GM19240 (cell line): ENCODE measurements around the gene AIP.
A peak's percentile ranks its signal among the peaks of the same experiment; 100 is the strongest.
"Not testable (repeated sequence)": the region's sequence is repeated elsewhere in the genome, so short reads cannot be mapped to it uniquely, and the experiment has no call there.

Source experiments
- DNase-seq: peaks from one replicate; pipeline ENCODE4 v3.0.0; 2011; ENCODE audit warnings: low spot score; ENCODE audit not compliant: insufficient read length

Gene AIP

DNA sequence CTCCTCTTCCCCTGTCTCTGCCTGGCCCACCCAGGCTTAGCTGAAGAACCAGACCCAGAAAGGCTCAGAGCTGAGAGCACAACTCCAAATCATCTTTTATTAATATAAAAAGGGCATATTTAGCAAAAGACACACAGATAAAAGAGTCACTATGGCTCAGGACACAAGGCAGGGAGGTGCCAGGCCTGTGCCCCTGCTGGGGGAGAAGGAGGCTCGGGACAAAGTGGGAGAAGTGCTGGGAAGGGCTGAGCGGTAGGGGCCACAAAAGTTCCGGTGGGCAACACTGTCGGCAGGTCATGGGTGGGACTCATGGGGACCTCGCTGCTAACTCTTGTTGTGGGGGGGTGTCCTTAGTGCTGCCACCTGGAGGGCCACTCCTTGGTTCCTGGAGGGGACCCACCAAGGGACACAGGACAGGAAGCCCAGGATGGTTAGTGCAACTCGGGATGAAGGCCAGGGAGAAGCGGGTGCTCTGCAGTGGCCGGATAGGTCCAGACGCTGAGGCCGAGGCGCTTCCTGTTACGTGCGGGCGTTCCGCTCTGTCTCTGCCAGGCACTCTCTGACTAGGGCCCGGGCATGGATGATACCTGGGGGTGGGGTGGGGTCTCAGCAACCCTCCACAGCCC lies 23.7 kb downstream of the AIP start:
- no peak for DNase-seq

DNA sequence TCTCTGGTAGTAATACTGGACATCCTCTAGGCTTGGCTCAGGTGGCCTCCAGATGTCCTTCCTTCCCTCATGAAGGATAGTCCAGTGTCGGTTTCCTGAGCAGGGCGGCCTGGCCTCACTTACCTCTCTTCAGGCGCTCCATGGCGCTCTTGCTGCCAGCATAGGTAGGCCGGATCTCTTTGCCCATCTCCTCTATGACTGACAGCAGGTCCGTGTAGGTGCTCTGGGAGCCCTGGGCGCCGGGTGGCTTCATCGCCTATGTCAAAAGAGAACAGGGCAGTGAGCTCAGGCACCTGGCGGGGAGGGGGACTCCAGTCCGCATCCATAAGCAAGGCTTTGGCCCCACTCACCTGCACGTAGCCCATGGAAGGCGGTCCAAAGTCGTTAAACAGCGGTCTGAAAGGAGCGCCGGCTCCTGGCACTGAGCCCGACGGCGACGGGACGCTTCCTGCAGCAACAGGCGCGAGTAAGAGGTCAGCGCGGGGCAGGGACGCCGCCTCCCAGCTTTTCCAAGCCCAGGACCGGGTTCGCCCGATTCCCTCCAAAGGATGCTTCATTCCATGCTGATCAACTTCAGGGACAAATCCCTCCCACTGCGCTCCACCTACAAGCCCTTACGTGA lies 24.5 kb downstream of the AIP start:
- no peak for DNase-seq

DNA sequence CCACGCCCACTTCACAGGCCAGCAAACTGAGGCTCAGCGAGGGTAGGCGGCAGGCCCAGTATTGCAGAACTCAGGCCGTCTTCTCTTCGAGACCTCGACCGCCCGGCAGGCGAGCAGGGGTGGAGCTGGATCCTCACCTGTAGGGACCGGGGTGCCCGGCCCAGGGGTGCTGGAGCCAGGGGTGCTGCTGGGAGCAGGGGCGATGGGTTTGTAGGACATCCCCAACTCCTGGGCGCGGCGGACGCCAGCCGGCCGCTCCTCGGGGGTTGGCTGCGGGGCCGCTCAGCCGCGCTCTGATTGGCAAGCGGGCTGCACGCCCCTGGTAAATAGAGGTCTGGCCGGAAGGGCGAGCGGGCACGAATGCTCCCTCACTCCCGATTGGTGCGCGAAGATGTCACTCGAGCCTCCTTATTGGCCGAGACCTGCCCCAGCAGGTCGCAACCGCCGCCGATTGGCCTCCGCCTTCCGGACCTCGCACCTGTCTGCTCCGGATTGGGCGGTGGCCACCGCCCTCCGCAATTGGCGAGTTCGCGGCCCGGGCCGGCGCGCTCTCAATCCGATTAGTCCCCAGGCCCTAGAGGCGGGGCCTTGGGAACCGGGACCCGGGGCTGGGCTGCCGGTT lies 25.1 kb downstream of the AIP start, which contains the start of gene CDK2AP2:
CDK2AP2 (minus strand) TSS at position 299 of the 622 bp plus-strand sequence; CDS start at position 219, 80 bp downstream.
- peak; percentile 98 for DNase-seq

DNA sequence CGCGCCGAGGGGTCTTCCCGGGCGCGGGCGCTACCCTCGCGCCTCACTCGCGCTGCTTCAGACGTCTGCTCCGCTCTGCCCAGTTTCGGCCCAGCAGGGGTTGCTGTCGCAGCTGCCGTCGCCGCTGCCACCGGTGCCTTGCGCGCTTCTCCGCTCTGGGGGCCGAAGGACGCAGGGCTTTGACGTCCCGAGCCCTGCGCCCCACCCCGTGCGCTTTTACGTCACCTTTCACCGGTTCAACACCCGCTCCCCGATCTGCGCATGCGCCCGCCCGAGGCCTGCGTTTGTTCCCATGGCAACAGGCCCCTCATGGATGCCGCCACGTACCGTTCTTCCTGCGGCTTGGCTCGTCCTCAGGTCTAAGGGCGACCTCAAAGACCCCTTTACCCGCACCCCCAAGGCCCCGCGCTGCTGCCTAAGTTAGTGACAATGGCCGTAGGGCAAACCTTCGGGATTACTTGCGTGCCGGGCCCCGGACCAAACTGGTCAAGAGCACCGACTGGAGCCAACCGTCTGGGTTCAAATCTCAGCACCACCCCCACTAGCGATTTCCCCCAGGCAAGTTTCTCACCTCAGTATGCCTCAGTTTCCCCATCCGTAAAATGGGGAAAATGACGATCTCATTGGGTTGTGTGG lies 25.8 kb downstream of the AIP start:
- DNase-seq: peak; percentile 98

DNA sequence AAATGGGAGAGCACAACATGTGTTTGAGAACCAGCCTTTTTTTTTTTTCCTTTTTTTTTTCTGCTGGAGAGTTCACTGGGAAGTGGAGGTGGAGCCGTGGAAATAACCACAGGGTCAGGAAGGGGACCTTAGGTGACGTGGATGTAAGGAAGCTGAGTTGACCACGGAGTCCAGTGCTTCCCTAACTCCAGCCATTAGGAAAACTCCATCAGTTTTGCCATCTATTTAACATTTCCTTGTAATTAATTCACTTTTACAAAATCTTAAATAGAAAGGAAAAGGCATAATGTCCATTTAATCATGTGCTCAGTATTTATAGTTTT lies 27.2 kb downstream of the AIP start:
- no peak for DNase-seq

DNA sequence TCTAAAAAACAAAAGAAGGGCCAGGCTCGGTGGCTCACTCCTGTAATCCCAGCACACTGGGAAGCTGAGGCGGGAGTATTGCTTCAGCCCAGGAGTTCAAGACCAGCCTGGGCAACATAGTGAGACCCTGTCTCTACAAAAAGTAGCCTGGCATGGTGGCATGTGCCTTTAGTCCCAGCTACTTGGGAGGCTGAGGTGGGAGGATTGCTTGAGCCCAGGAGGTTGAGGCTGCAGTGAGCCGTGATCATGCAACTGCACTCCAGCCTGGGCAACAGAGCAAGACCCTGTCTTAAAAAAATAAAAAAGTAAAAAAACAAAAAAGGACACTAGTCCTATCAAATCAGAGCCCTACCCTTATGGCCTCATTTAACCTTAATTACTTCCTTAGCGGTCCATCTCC lies 28.7 kb downstream of the AIP start:
- not testable (repeated sequence) for DNase-seq

DNA sequence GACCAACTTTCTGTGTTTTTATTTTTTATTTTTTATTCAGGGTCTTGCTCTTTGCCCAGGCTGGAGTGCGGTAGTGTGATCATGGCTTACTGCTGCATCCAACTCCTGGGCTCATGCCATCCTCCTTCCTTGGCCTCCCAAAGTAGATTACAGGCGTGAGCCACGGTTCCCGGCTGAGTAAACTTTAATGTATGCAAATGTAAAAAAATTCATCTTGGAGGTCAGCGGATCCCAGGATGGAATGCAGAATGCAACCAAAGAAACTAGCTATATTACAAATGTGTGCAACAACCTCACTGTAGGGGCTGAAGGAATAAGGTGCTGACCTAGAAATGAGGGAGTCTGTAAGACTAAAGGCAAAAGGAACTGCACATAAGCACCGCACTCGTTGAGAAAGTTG lies 31.3 kb downstream of the AIP start:
- DNase-seq: no peak

DNA sequence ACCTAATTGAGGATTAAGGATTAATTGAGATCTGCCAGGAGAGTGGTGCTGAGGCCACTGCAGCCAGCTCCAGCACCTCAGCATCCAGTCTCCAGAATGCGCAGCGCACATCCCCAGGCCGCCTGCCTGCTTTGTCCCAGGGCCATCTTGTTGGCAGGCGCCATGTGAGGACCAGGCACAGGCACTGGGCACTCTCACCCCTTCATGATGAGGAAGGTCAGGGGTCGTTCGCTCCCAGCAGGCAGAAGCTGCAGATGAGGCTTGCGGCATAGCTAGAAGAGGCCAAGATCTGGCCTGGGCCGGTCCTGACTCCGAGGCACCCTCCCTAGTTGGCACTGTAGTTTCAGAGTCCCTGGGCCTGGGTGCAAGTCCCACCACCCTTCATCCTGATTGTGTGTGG lies 34.0 kb downstream of the AIP start:
- DNase-seq: no peak

DNA sequence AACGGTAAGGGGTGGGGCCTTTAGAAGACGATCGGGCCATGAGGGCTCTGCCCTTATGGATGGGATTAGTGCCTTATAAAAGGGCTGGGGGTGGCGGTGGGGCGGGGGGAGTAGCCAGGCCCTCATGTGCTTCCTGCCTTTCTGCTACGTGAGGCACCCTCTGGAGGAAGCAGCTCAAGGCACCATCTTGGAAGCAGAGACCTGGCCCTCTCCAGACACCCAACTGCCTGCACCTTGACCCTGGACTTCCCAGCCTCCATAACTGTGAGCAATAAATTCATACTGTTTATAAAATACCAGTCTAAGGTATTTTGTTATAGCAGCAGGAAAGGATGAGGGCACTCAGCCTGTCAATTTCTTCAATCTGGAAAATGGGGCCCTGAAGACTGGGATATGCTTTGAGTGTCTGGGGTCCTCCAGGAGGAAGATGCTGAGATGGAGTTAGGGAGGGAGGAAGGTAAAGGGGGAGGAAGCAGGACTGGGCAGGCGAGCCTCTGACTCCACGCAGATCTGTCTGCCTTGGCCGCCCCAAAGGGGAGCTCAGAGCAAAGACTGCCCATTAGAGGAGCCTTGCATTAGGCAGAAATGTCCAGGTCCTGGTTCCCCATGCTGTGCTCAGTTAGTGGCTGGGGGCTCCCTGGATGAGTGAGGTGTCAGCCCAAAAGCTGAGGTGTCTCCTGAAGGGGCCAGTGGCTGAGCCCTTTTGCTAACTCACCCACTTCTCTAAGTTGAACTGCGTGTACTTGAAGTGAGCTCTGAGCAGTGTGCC lies 35.1 kb downstream of the AIP start:
- no peak for DNase-seq

DNA sequence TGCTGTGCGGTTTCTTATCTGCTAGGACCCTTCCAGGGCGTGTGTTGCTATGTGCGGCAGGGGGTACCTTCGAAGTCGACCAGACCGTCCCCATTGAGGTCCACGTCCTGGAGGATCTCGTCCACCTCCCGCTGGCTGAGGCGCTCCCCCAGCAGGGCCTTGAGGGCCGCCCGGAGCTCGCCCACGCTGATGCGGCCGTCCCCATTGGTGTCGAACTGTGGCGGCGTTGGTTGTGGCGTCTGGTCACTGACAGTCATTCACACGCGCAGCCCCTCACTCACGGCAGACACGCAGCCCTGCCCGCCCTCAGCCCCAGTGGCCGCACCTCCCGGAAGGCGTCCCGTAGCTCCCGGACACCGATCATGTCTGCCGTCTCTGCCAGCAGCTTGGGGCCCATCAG lies 36.9 kb downstream of the AIP start:
- no peak for DNase-seq

DNA sequence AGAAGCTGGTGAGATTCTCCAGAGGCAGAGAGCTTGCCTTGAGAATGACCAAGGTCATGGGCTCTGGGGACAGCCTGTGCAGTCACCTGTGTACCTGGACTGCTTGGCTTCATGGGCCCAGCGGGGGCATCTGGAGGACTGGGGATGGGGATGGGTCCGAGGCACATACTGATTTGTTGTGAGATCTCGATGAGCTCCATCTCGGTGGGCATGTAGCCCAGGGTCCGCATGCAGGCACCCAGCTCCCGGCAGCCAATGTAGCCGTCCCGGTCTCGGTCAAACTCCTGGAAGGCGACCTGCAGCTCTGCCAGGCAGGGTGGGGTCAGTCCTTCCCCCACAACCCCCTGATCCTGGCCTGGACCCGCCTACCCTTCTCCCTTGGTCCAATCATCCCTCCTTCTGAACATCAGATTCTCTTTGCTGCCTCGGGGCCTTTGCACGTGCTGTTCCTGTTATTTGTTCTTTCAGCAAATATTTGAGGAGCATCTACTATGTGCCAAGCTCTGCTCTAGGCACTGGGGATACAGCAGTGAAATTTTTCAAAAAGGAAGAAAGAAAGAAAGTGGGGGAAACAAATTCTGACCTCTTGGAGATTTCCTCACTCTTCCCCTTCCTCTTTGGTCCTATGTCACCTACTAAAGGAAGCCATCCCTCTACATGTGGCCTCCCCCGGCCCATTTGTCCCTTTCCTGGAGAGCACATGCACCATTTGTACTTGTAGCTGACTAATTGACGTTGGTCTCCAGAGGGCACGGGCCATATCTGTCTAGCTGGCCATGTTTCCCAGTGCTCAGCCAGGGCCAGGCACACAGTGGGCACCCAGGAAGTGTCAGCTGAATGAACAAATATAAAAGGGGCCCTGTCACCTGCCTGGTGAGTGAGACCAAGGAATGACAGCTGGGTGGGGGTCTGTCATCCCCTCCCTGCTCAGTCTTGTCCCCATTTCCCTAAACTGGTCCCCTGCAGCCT lies 38.3 kb downstream of the AIP start:
- no peak for DNase-seq

DNA sequence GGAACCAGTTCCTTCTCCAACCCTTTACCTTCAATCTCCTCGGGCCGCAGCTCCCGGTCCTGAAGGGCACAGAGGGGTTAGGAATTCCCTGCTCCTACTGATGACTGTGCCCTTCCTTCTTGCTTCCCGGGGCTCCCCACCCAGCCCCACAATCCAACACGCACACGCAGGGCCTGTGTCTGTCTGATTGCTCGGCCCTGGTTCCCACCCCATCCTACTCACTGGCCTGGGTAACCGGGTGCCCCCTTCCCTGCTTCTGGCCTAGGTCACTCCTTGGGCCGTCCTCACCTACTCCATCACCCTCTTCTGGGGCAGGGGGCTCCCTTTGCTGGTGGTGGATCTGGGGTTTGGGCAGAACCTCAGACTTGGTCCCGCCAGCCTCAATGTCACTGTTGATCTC lies 39.1 kb downstream of the AIP start:
- DNase-seq: no peak

DNA sequence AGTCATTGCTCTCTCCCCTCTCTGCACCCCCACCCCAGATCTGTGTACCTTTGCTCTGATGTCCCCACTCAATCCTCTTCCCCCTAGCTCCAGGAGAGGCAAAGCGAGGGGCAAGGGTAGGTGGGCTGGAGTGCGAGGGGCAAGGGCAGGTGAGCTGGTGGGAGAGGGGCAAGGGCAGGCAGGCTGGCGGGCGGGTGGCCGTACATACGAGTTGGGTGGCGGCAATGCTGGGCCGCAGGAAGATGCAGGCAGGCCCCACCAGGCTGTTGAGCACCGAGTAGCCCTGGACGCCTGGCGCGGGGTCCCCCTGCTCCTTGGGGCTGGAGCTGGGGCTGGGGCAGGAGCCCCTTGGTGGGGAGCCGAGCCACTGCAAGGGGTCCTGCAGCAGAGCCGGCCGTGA lies 39.5 kb downstream of the AIP start:
- DNase-seq: no peak

DNA sequence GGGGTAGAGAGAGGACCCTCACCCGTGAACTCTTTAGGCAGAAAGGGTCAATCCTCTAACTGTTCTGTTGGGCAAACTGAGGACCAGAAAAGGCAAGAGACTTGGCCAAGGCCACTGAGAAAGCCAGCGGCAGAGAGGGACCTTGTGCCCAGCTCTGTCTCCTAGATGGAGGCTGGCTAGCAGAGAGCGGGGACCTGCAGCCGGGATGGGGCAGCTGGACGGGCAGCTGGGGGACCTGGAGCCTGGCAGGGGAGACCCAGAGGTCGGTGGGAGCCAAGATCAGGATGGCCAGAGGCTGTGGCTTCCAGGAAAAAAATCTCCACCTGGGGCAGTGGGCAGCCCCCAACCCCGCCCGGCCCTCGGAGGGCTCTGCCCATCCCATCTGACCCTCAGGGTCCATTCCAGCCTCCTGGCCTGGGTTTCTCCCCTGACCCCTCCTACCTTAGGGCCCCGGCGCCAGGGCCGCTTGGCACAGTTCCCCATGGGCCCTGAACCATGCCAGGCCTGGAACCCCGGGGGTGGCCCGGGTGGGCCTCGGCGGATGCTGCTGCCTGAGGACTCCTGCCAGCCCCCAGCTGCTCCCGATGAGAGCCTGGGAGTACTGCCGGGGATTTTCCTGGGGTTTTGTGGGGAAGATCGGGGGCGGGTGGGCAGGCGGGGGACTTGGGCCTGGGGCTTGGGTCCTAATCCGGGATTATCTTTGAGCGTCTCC lies 40.2 kb downstream of the AIP start, which contains the start of gene CABP2:
CABP2 (minus strand) TSS at position 603 of the 712 bp plus-strand sequence; CDS start at position 483, 120 bp downstream.
- no peak for DNase-seq

DNA sequence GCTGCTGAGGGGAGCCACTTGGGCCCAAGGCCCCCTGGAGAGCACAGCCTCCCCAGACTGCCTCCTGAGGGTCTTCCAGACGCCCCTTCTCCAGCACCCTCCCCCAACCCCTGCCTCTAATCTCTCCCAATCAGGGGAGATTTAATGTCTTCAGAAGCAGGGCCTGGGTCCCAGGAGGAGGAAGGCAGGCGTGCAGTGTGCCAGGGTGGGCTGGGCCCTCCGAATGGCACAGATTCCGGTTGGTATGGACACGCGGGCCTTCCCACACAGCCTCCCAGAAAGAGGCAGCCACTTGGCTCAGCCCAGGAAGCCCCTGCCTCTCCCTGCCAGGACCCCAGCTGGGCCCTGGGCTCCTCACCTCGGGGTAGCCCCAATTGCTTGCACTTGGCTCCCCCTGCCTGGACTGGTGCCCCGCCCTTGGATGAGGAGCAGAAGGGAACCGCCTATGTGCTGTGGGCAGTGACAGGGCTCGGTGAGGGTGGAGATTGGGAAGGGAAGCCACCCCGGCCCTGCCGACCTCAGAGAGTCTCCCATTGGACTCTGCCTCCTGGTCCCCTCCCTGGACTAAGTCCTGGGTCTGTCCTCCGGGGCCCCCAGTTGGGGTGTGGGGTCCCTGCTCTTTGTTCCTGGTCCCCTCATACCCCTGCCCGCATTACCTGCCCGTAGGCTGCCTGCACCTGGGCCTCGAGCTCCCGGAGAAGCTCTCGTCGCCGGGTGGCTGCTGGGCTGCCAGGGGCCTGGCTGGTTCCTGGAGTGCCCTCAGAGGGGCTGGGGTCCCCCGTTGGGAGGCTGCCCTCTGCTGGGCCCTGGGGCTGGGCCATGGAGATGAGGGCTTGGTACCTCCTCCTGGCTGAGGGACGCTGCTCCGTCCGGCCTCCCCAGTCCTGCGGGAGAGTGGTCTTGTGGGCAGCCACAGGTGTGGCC lies 41.0 kb downstream of the AIP start:
- DNase-seq: no peak

DNA sequence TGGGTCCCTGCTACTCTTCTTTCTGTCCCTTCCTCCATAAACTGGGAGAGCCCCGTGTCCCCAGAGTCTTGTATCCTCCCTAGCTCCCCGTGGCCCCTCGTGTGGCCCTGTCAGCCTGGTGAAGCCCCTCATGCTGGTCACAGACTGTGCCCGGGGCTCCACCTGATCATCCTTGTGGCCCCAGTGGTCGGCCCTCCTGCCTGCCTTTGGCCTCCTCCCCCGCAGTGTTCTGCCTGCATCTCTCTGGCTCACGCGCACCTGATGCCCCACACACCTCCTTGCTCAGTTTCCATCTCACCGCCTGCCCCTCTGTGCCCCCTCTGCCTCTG lies 41.6 kb downstream of the AIP start:
- no peak for DNase-seq

DNA sequence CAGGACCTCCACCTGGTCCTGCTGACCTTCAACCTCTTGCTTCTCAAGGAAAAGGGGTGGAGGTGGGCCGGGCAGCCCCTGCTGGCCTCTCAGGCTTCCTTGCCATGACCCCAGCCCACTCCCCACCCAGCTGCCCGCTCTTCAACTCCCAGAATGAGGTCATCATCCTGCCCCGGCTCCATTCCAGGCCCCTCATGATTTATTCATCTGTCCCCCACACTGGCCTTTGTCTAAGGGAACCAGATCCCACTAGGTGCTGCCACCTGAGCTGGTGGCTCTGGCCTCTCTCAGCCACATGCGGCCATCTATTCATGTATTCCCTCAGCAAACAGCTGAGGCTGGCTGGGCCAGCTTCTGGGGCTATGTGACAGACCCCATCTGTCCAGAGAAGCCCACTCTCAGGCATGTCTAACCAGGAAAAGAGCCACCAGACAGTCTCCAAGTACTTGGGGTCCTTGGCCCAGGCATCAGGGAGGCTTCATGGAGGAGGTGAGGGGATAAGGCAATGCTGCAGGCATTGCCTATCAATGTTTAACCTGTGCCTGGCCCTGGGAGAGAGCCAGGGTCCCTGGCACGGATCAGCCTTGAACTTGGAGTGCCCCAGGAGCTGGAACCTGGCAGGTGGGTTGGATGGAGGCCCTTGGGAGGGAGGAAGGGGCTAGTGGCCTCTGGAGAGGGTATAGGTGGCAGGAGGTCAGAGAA lies 42.6 kb downstream of the AIP start:
- DNase-seq: no peak

DNA sequence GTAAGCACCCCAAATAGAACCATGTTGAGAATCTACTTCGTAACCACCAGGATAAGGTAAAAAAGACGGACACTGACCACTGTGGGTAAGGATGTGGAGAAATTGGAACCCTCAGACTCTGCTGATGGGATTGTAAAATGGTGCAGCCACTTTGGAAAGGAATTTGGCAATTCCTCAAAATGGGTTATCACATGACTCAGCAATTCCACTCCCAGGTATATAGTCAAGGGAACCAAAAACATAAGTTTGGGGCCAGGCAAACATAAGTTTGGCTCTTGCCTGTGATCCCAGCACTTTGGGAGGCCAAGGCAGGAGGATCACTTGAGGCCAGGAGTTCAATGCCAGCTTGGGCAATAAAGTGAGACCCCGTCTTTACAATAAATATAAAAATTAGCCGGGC lies 45.5 kb downstream of the AIP start:
- DNase-seq: no peak

DNA sequence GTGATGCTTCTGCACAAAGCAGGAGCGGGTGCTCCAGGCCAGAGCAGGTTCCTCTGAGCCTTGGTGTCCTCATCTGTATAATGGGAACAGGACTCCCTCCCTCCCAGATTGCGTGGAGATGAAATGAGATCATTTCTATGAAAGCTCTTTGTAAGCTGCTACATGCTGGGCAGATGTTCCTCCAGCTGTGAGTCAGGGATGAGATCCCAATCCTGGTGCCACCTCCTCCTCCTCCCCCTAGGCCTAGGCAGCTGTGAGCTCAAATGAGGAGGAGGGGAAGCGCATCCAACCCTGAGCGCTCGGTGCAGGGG lies 47.4 kb downstream of the AIP start:
- DNase-seq: no peak
